Testis (tissue), 3 donors: ENCODE results near the gene MAMLD1. TPM values are rescaled to one million over a fixed set of nuclear protein-coding genes. Genes with fewer than 3 reads are reported as not detected.

Experiments used
- DNase-seq: peaks from one replicate; pipeline ENCODE4 v3.0.0-alpha.2; 2019
- H3K27ac ChIP-seq, 2 donors: fragments of 200-600 bp; sonication (generic); one replicate each; pipeline ENCODE4 v1.5.1; 2019
- H3K27me3 ChIP-seq: fragments of 200-600 bp; sonication (generic); one replicate; pipeline ENCODE4 v1.5.1; 2019
- H3K36me3 ChIP-seq: fragments of 200-600 bp; sonication (generic); one replicate; pipeline ENCODE4 v1.5.1; 2017; ENCODE audit warnings: low read depth; ENCODE audit errors: missing control alignments
- H3K4me1 ChIP-seq: fragments of 200-600 bp; sonication (generic); one replicate; pipeline ENCODE4 v1.5.1; 2019
- H3K4me3 ChIP-seq, 2 donors: fragments of 200-600 bp; sonication (generic); one replicate each; pipeline ENCODE4 v1.5.1; 2017 to 2019
- H3K9me3 ChIP-seq: fragments of 200-600 bp; sonication (generic); one replicate; pipeline ENCODE4 v1.5.1; 2017
- POLR2A ChIP-seq: fragments of 450-650 bp; IDR thresholded peaks from one replicate; pipeline ENCODE4 v1.6.1; 2017; ENCODE audit warnings: antibody characterized with exemption, mild to moderate bottlenecking, moderate library complexity
- WGBS, 2 donors: methylation state at CpG; one replicate each; pipeline ENCODE4 v1.1.5; 2018; 5-methylcytosine and 5-hydroxymethylcytosine counted together
- intact Hi-C: fragments of 100-400 bp; cut with DNase I; formaldehyde crosslinking; loops from one replicate; pipeline ENCODE4 v1.15.1; 2023; ENCODE audit warnings: low total_unique reads
- polyA plus RNA-seq: library from polyadenylated mRNA; stranded (reverse); fragments of 350-450 nt; fragmentation: Illumina TruSeq; extraction: RNeasy Lipid Tissue Mini Kit (QIAGEN cat#74804); gene quantifications from one replicate; pipeline ENCODE4 v1.2.3, GENCODE V29; 2014; ENCODE audit warnings: low read depth, low replicate concordance; ENCODE audit not compliant: insufficient read depth
- total RNA-seq, 2 donors: library from RNA; depleted of rRNA; stranded (reverse); fragments of >200 nt; gene quantifications; one replicate each; pipeline ENCODE4 v1.2.3, GENCODE V29; 2016
- TF ChIP-seq, protein P1 (sequence below), 3 experiments: fragments of 450-650 bp in 2 of 3; fragments of 200-600 bp in 1 of 3; sonication (generic) in 1 of 3; IDR thresholded peaks; one replicate each; pipeline ENCODE4 v1.5.1; 2016 to 2019; ENCODE audit warnings: antibody characterized with exemption in 3 of 3, mild to moderate bottlenecking in 2 of 3, moderate library complexity in 1 of 3

MAMLD1 gene
- total and polyA plus RNA-seq, 3 donors from 2014 or later, result 31.3 to 91.5 (median 70.6) TPM

DNA sequence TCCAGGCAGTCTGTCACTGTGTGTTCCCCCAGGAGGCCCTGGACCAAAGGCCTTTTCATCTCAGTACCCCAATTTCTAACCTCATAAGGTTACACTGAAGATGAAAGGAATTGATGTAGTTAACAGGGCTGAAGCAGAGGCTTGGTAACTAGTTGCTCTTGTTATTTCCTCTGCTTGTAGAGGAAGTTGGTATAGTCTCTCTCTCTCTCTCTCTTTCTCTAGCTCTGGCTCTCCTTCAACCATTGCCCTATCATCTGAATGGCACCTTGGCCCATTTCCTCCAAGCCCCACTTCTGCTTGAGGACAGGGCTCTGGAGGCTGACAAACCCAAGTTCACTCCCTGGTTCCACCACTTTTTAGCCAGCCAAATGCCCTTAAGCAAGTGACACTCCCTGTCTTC, 96.1 kb downstream of the MAMLD1 start:
- H3K27ac ChIP-seq, result no peak overlapping the region
- no peaks in the 10 kb centered on the region for H3K9me3 ChIP-seq
- H3K4me3 ChIP-seq, result no peak overlapping the region
- H3K4me1 ChIP-seq, result no peaks in the 10 kb centered on the region
- TF ChIP-seq, protein P1, sequence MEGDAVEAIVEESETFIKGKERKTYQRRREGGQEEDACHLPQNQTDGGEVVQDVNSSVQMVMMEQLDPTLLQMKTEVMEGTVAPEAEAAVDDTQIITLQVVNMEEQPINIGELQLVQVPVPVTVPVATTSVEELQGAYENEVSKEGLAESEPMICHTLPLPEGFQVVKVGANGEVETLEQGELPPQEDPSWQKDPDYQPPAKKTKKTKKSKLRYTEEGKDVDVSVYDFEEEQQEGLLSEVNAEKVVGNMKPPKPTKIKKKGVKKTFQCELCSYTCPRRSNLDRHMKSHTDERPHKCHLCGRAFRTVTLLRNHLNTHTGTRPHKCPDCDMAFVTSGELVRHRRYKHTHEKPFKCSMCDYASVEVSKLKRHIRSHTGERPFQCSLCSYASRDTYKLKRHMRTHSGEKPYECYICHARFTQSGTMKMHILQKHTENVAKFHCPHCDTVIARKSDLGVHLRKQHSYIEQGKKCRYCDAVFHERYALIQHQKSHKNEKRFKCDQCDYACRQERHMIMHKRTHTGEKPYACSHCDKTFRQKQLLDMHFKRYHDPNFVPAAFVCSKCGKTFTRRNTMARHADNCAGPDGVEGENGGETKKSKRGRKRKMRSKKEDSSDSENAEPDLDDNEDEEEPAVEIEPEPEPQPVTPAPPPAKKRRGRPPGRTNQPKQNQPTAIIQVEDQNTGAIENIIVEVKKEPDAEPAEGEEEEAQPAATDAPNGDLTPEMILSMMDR (IDR thresholded peaks at IDR 0.05), result no peak
- no peaks in the 10 kb centered on the region for H3K27me3 ChIP-seq
- intact Hi-C loops, result no loop called here
- H3K36me3 ChIP-seq, result no peaks in the 10 kb centered on the region
- no peak for DNase-seq

DNA sequence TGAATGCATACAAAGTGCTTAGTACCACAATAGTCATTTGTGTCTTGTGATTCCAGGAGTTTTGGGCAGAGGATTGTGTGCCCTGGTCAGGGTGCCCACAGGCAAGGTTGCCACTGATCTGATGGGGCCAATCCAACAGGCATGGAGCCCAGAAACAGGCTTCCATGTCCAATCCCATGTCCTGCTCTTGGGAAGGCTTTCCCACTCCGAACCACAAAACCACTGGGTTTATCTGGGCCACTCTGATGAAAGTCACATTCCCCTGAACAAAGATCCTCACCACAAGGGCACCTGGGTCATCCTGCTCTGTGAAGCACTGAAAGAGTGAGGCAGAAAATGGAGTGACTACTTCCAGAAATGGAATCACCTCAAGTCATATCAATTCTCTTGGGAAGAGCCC, 96.9 kb downstream of the MAMLD1 start:
- Histone ChIP-seq H3K4me1 (no peaks in the 10 kb centered on the region), H3K9me3 (no peaks in the 10 kb centered on the region), H3K4me3 (no peak overlapping the region), H3K36me3 (no peaks in the 10 kb centered on the region), H3K27me3 (no peaks in the 10 kb centered on the region), H3K27ac (no peak overlapping the region)
- TF ChIP-seq, protein P1 (IDR thresholded peaks at IDR 0.05), result no peak
- TF ChIP-seq POLR2A, result no peak
- DNase-seq, result no peak
- intact Hi-C loops, result no loop called here
- 100% methylated on average over 1 of the region's 1 CpG; no CpG with 5 or more reads in 1 of the 2 donors for WGBS, 2 donors

DNA sequence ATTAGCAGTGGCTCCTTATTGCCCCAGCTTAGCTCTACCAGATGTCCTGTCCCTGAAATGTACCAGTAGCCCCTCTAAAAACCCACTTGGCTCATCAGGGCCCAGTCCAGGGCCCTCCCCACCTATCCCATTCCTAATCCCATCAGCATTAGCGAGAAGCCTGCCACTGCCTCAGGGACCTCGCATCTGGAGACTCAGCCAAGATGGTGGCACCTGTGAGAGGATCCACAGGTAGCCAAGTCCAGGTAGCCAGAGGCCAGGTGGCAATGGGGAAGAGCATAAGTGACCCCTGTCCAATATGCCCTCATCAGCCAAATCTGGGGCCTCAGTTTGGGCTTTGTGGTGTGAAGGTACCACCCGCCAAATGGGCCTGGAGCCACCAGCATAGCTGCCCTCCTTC, 97.7 kb downstream of the MAMLD1 start:
- DNase-seq, result no peak
- no peaks in the 10 kb centered on the region for H3K36me3 ChIP-seq
- no peak overlapping the region for H3K4me3 ChIP-seq
- H3K9me3 ChIP-seq, result no peaks in the 10 kb centered on the region
- no peak for TF ChIP-seq POLR2A
- TF ChIP-seq, protein P1 (IDR thresholded peaks at IDR 0.05), result no peak
- H3K27ac ChIP-seq, result no peak overlapping the region
- intact Hi-C loops, result no loop called here
- 100% methylated on average over 2 of the region's 3 CpGs; no CpG with 5 or more reads in 1 of the 2 donors for WGBS, 2 donors
- H3K4me1 ChIP-seq, result no peaks in the 10 kb centered on the region
- no peaks in the 10 kb centered on the region for H3K27me3 ChIP-seq

DNA sequence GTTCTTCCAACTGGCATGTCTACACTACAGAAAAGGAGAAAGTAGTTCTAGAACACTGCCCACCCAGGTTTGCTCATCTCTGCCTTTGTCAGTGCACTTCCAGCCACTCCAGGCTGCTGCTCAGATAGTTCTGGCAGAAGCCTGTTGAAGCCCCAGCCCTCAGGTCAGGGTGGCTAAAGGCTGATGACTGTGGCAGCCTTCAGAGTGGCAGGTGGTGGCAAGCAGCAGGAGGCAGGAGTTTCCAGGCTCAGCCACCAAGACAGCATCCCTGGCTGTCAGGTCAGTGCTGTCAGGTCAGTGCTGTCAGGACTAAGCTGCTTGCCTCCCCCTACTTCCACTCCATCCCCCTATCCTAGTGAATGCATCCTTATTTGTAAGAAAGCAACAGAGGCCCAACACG, 100.4 kb downstream of the MAMLD1 start:
- Histone ChIP-seq H3K27me3 (no peaks in the 10 kb centered on the region), H3K27ac (no peak overlapping the region), H3K36me3 (no peaks in the 10 kb centered on the region), H3K4me3 (no peak overlapping the region), H3K4me1 (no peaks in the 10 kb centered on the region), H3K9me3 (no peaks in the 10 kb centered on the region)
- no peak for TF ChIP-seq POLR2A
- TF ChIP-seq, protein P1 (IDR thresholded peaks at IDR 0.05), result no peak
- no peak for DNase-seq
- WGBS, 2 donors, result no CpG with 5 or more reads among the region's 1 CpG
- intact Hi-C loops, result no loop called here

DNA sequence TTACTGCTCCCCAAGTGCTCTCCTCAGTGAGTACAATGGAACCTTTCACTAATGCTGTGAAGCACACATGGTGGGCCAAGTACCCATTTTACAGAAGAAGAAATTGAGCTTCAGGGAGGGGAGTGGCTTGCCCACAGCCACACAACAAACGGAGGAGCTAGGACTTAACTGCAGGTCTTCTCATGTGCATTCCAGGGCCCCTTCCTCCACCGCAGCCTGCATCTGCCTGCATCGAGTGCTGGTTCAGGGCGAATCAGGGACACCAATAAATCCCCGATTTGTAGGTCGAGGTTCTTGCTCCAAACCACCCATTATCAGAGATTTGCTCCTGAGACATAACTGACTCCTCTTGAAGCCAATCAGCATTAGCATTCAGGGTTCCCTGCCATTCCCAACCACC, 100.9 kb downstream of the MAMLD1 start:
- TF ChIP-seq POLR2A, result no peak
- TF ChIP-seq, protein P1 (IDR thresholded peaks at IDR 0.05), result no peak
- Histone ChIP-seq H3K4me1 (no peaks in the 10 kb centered on the region), H3K27me3 (no peaks in the 10 kb centered on the region), H3K36me3 (no peaks in the 10 kb centered on the region), H3K27ac (no peak overlapping the region), H3K9me3 (no peaks in the 10 kb centered on the region), H3K4me3 (no peak overlapping the region)
- 94 to 100% methylated on average over 5 to 6 of the region's 6 CpGs for WGBS, 2 donors
- intact Hi-C loops, result no loop called here
- no peak for DNase-seq
